Mammary epithelial cell (primary cell): ENCODE results near the gene HEXD.

Source experiments
- EZH2 ChIP-seq: IDR thresholded peaks from 2 replicates; pipeline ENCODE4 v1.6.1; 2012; ENCODE audit warnings: low read length, inconsistent platforms, borderline replicate concordance
- TF ChIP-seq, protein P1 (sequence below), 2 donors: IDR thresholded peaks in 1 of 2; conservative IDR thresholded peaks in 1 of 2; 2 replicates each; pipeline ENCODE4 v1.5.1; 2011 to 2012; ENCODE audit warnings: inconsistent platforms in 2 of 2, low read length in 2 of 2, mild to moderate bottlenecking in 2 of 2, control low read depth in 1 of 2, low read depth in 1 of 2; ENCODE audit not compliant: insufficient read depth in 1 of 2; ENCODE audit errors: extremely low read depth in 1 of 2

GRCh38 chr17:82375359-82376041 lies 42.6 kb upstream of the HEXD start:
- TF ChIP-seq, protein P1, sequence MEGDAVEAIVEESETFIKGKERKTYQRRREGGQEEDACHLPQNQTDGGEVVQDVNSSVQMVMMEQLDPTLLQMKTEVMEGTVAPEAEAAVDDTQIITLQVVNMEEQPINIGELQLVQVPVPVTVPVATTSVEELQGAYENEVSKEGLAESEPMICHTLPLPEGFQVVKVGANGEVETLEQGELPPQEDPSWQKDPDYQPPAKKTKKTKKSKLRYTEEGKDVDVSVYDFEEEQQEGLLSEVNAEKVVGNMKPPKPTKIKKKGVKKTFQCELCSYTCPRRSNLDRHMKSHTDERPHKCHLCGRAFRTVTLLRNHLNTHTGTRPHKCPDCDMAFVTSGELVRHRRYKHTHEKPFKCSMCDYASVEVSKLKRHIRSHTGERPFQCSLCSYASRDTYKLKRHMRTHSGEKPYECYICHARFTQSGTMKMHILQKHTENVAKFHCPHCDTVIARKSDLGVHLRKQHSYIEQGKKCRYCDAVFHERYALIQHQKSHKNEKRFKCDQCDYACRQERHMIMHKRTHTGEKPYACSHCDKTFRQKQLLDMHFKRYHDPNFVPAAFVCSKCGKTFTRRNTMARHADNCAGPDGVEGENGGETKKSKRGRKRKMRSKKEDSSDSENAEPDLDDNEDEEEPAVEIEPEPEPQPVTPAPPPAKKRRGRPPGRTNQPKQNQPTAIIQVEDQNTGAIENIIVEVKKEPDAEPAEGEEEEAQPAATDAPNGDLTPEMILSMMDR (conservative IDR thresholded peaks at IDR 0.05 in 1 of 2, IDR thresholded peaks at IDR 0.05 in 1 of 2; ENCODE audit: extremely low read depth in 1 of 2, insufficient read depth in 1 of 2, low read depth in 1 of 2, low read length in 2 of 2), result no peak
- TF ChIP-seq EZH2, result peak; percentile 38
